ENCODE data around the gene ZNF586.

ZNF586 gene

GRCh38 chr19:57746580-57747471 is 22.6 kb upstream of the ZNF586 start, which contains the start of gene ZNF776 (continued):
- TF ChIP-seq ZBTB7A (tag by site-specific recombination; IDR thresholded peaks at IDR 0.05; ENCODE audit: low read depth) = 0 out of 2 replicates have a peak, but pooled peaks have one; percentile 29
- TF ChIP-seq ZNF571 (tag by site-specific recombination; IDR thresholded peaks at IDR 0.05) = no peak
- no peak for TF ChIP-seq ZNF19 (tag by site-specific recombination; IDR thresholded peaks at IDR 0.05; ENCODE audit: low read depth)
- no peak for TF ChIP-seq ZNF266 (tag by site-specific recombination; IDR thresholded peaks at IDR 0.05; ENCODE audit: low read depth)
- TF ChIP-seq MYNN (tag by site-specific recombination; IDR thresholded peaks at IDR 0.05; ENCODE audit: borderline replicate concordance) = no peak

DNA sequence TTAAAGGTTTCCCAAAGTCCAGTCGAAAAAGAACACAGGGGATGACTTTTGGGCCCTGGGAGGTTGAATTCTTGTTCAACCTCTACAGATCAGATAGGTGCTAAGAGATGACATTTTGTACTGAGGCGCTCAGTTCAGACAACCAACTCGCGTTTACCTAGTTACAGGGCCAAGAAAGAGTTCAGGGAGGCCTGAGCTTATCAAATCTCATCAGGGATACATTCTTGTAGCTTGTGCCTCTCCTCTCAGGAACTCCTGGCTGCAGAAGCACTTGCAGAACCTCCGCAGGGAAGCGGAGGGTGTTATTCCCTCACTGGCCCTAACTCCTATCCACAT is 22.0 kb upstream of the ZNF586 start:
- ChIA-PET CTCF (no interaction called here), POLR2A (interaction anchor here (0.8 to 1.1 kb wide), 2 partner anchors 20 to 22 kb away, joined by 3 to 5 read pairs; partner anchors contain the start of genes ZNF586 and ZNF671)
- Histone ChIP-seq H3K9me3 (ENCODE audit: control insufficient read depth, insufficient read depth, low read depth, low read length) (peaks cover 5% of the 10 kb centered on the region), H3K4me1 (ENCODE audit: control insufficient read depth, insufficient read depth, low read length) (no peaks in the 10 kb centered on the region), H3K4me3 (ENCODE audit: low read depth, low read length) (peak overlapping the region; percentile 100), H3K36me3 (ENCODE audit: control insufficient read depth in 2 of 2, insufficient read depth in 1 of 2, low read length in 2 of 2) (peaks cover 38 to 54% of the 10 kb centered on the region in 2 experiments), H3K27ac (ENCODE audit: extremely low read depth, low read depth, low read length) (peak overlapping the region; percentile 84; the same call in 1 of the 2 replicates)
- TF ChIP-seq ZNF580 (tag by site-specific recombination; IDR thresholded peaks at IDR 0.05) = no peak
- no peak for TF ChIP-seq KLF9 (tag by site-specific recombination; IDR thresholded peaks at IDR 0.05; ENCODE audit: low read depth)
- no peak for TF ChIP-seq ZNF2 (tag by site-specific recombination; IDR thresholded peaks at IDR 0.05)

GRCh38 chr19:57748029-57748428 is 21.4 kb upstream of the ZNF586 start:
- H3K27ac ChIP-seq (ENCODE audit: extremely low read depth, low read depth, low read length) = no peak overlapping the region
- no peaks in the 10 kb centered on the region for H3K4me1 ChIP-seq (ENCODE audit: control insufficient read depth, insufficient read depth, low read length)
- POLR2A ChIA-PET = interaction anchor here (0.6 to 1.1 kb wide), 2 partner anchors 21 to 67 kb away, joined by 3 to 5 read pairs; partner anchors contain the start of gene ZNF586
- H3K36me3 ChIP-seq (ENCODE audit: control insufficient read depth in 2 of 2, insufficient read depth in 1 of 2, low read length in 2 of 2) = peaks cover 44 to 60% of the 10 kb centered on the region in 2 experiments
- H3K4me3 ChIP-seq (ENCODE audit: low read depth, low read length) = peak overlapping the region; percentile 100
- TF ChIP-seq PRDM1 (tag by site-specific recombination; IDR thresholded peaks at IDR 0.05) (no peak), ZNF133 (tag by site-specific recombination; IDR thresholded peaks at IDR 0.05) (no peak), ZNF266 (tag by site-specific recombination; IDR thresholded peaks at IDR 0.05; ENCODE audit: low read depth) (no peak), ZNF449 (tag by site-specific recombination; IDR thresholded peaks at IDR 0.05) (no peak), ZNF362 (tag by site-specific recombination; IDR thresholded peaks at IDR 0.05) (0 out of 2 replicates have a peak, but pooled peaks have one; percentile 4), ZNF629 (tag by site-specific recombination; IDR thresholded peaks at IDR 0.05) (no peak), PRDM4 (tag by site-specific recombination; IDR thresholded peaks at IDR 0.05) (no peak), ZNF48 (tag by site-specific recombination; IDR thresholded peaks at IDR 0.05) (no peak)
- CTCF ChIA-PET = no interaction called here
- peaks cover 8% of the 10 kb centered on the region for H3K9me3 ChIP-seq (ENCODE audit: control insufficient read depth, insufficient read depth, low read depth, low read length)

Measured in HEK293 (cell line).